AG04450 (cell line): ENCODE results near the gene KRT38. TPM values are rescaled to one million over a fixed set of nuclear protein-coding genes. Genes with fewer than 3 reads are reported as not detected.

Experiments used
- CTCF ChIA-PET: fragments of 300-600, 350-600 bp; formaldehyde crosslinking; extraction: SDS; loops from one replicate; lab custom pipeline; 2022; ENCODE audit warnings: antibody characterized with exemption, inconsistent platforms; lab: Charles Lee
- POLR2A ChIA-PET: fragments of 350-600 bp; formaldehyde crosslinking; extraction: SDS; loops from one replicate; lab custom pipeline; 2021; ENCODE audit warnings: antibody characterized with exemption, inconsistent platforms; lab: Yijun Ruan, JAX
- DNase-seq: peaks from one replicate; pipeline ENCODE4 v3.0.0-alpha.2; 2011; ENCODE audit warnings: low read depth, low spot score
- H3K27ac ChIP-seq: one replicate; pipeline ENCODE4 v1.5.1; 2012; ENCODE audit warnings: low read depth, low read length, control low read depth
- H3K27me3 ChIP-seq: one replicate; pipeline ENCODE4 v1.6.0; 2012; ENCODE audit warnings: low read length; ENCODE audit not compliant: control insufficient read depth, insufficient read depth
- H3K4me3 ChIP-seq: 2 replicates; pipeline ENCODE4 v1.5.1; 2011; ENCODE audit warnings: mild to moderate bottlenecking, low read depth, low read length, control low read depth
- H3K9me3 ChIP-seq: 2 replicates; pipeline ENCODE4 v1.5.1; 2012; ENCODE audit warnings: low read length; ENCODE audit not compliant: control insufficient read depth, insufficient read depth
- polyA plus RNA-seq: library from polyadenylated mRNA; depleted of rRNA; stranded (reverse); fragments of >200 nt; gene quantifications from 2 replicates; pipeline ENCODE4 v1.2.3, GENCODE V29; 2011
- TF ChIP-seq, protein P1 (sequence below): IDR thresholded peaks from 2 replicates; pipeline ENCODE4 v1.5.1; 2011; ENCODE audit warnings: low read depth, low read length, control low read depth, inconsistent platforms

The KRT38 gene
- polyA plus RNA-seq, 1 experiment, result 0.11 TPM

DNA sequence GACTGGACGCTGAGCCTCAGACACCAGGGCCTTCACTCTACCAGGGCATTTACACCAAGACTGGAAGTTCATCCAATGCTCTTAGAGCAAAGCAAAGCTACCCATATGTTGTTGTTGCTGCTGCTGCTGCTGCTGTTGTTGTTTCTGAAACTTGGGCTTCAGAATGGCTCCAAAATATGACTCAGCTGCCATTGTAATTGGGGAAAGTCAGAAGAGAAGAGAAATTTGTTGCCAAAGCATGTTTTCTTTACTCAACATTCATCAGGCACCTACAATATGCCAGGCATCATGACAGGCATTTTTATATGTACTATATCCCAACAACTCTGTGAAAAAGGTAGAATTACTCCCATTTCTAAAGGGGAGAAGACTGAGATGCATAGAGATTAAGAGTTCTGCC is 14.5 kb upstream of the KRT38 start:
- no peak overlapping the region for H3K4me3 ChIP-seq
- TF ChIP-seq, protein P1, sequence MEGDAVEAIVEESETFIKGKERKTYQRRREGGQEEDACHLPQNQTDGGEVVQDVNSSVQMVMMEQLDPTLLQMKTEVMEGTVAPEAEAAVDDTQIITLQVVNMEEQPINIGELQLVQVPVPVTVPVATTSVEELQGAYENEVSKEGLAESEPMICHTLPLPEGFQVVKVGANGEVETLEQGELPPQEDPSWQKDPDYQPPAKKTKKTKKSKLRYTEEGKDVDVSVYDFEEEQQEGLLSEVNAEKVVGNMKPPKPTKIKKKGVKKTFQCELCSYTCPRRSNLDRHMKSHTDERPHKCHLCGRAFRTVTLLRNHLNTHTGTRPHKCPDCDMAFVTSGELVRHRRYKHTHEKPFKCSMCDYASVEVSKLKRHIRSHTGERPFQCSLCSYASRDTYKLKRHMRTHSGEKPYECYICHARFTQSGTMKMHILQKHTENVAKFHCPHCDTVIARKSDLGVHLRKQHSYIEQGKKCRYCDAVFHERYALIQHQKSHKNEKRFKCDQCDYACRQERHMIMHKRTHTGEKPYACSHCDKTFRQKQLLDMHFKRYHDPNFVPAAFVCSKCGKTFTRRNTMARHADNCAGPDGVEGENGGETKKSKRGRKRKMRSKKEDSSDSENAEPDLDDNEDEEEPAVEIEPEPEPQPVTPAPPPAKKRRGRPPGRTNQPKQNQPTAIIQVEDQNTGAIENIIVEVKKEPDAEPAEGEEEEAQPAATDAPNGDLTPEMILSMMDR, result no peak
- peaks cover 17% of the 10 kb centered on the region for H3K27me3 ChIP-seq
- ChIA-PET POLR2A (no interaction called here), CTCF (no interaction called here)
- no peak overlapping the region for H3K27ac ChIP-seq
- DNase-seq, result no peak
- H3K9me3 ChIP-seq, result peaks cover 6% of the 10 kb centered on the region; the same call in 1 of the 2 replicates

DNA sequence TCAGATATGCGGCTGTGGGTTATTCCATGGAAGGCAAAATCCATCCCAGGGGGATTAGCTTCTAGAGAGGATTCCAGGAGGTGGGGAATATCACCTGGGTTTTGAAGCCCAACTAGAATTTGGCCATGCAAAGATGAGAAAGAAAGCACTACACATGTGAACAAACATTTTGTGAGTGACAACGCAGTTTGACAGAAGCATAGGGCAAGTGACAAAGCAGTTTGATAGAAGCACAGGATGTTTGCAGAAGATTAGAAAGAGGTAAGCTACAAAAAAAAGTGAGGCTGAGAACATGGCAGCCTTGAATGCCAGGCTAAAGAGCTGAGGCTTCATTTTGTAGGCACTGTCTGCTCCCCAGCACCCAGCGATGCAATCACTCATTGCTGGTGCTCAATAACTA is 12.3 kb upstream of the KRT38 start:
- ChIA-PET CTCF (interaction anchor here (1.1 to 1.2 kb wide), 2 partner anchors 95 to 196 kb away, joined by 3 to 5 read pairs; no protein-coding TSS in a partner anchor), POLR2A (no interaction called here)
- TF ChIP-seq, protein P1, result no peak

DNA sequence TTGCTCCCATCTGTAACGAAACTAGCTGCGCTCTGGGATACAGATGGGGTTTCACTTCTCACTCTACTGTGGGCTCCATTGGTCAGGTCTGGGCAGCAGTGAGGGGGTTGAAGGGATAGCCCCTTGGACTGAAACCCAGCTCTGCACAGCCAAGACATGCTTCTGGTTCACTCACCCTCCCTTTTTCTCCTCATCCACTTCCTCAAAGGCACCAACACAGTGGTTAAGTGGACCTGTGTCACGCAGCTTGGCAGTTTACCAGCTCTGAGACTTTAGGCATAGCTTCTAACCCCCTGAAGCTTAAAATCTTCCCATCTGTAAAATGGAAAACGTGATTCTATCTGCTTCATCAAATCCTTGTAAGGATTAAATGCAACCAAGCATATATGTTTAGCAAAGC is 11.5 kb upstream of the KRT38 start:
- H3K27me3 ChIP-seq, result peaks cover 7% of the 10 kb centered on the region
- TF ChIP-seq, protein P1, result no peak
- POLR2A ChIA-PET, result no interaction called here
- no peak overlapping the region for H3K27ac ChIP-seq
- CTCF ChIA-PET, result interaction anchor here (1.0 to 1.2 kb wide), 3 partner anchors 96 to 213 kb away, joined by 3 to 5 read pairs (median 3); no protein-coding TSS in a partner anchor
- peaks cover 6% of the 10 kb centered on the region; the same call in 1 of the 2 replicates for H3K9me3 ChIP-seq
- no peak overlapping the region for H3K4me3 ChIP-seq
- DNase-seq, result no peak

More for the DNA sequence above, 12.3 kb upstream of the KRT38 start:
- Histone ChIP-seq H3K9me3 (peaks cover 6% of the 10 kb centered on the region; the same call in 1 of the 2 replicates), H3K27me3 (peaks cover 11% of the 10 kb centered on the region), H3K4me3 (no peak overlapping the region), H3K27ac (no peak overlapping the region)
- no peak for DNase-seq

DNA sequence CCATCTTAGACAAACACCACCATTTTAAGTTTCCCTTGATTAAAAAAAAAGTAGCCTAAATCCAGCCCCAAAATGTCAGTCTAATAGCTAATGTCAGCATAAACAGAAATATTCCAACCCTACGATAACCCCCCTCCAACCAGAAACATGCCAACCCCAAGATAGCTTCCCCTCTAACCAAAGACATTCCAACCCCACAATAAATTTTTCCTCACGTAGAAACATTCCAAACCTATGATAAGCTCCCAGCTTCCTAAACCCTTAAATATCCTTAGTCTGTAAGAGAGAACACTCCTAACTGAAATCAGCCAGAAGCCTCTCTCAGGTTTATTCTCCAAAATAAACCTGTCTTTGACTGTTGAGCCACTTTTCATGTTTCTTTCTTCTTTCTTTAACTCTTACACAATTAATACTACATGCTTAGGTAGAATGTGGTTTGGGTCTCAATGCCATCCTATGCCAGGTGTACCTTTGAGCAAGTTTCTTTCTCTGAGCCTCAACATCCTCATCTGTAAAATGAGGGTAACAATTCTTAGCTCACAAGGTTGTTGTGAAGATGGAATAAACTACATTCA is 10.5 kb upstream of the KRT38 start:
- ChIA-PET POLR2A (no interaction called here), CTCF (interaction anchor here (1.0 kb wide), 1 partner anchor 214 kb away, joined by 3 read pairs; no protein-coding TSS in a partner anchor)
- no peak for DNase-seq
- TF ChIP-seq, protein P1, result no peak
- H3K27me3 ChIP-seq, result peaks cover 7% of the 10 kb centered on the region
- no peak overlapping the region for H3K4me3 ChIP-seq
- peaks cover 6% of the 10 kb centered on the region; the same call in 1 of the 2 replicates for H3K9me3 ChIP-seq
- H3K27ac ChIP-seq, result no peak overlapping the region

DNA sequence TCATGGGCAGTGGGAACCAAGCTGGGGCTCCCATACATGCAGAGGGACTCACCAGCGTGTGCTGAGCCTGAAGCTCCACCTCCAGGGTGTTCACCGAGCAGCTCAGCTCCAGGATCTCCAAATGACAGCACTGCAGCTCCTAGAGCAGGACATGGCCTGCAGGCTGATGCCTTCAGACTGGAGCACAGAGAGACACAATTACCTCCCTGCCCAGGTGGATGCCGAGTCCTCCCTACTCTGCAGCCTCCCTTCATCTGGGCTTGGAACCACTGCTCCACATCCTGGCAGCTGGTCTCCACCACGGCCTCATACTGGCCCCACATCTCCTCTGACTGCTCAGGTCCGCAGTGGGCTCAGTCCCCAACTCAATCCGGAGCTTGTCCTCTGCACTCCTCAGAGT is 8.2 kb upstream of the KRT38 start:
- Histone ChIP-seq H3K27me3 (peaks cover 11% of the 10 kb centered on the region), H3K27ac (no peak overlapping the region), H3K9me3 (peaks cover 6% of the 10 kb centered on the region; the same call in 1 of the 2 replicates), H3K4me3 (no peak overlapping the region)
- TF ChIP-seq, protein P1, result no peak
- ChIA-PET POLR2A (no interaction called here), CTCF (interaction anchor here (1.3 kb wide), 1 partner anchor 100 kb away, joined by 6 read pairs; no protein-coding TSS in a partner anchor)
- DNase-seq, result no peak
